ENCODE results near the gene NKIRAS2.
"Not testable (repeated sequence)": the region's sequence is repeated elsewhere in the genome, so short reads cannot be mapped to it uniquely, and the experiment has no call there.

Gene NKIRAS2

GRCh38 chr17:41998497-41998896, 21.4 kb upstream of the NKIRAS2 start:
- DNase-seq (ENCODE audit: low spot score), result no peak

GRCh38 chr17:42000413-42001133, 19.3 kb upstream of the NKIRAS2 start:
- FAIRE-seq, result no peak

More at GRCh38 chr17:41998497-41998896, 21.4 kb upstream of the NKIRAS2 start:
- FAIRE-seq, result no peak

GRCh38 chr17:42001729-42002128, 18.2 kb upstream of the NKIRAS2 start:
- DNase-seq (ENCODE audit: low spot score) (no peak), FAIRE-seq (no peak)

More at GRCh38 chr17:42000413-42001133, 19.3 kb upstream of the NKIRAS2 start:
- no peak for DNase-seq (ENCODE audit: low spot score)

- FAIRE-seq (no peak), DNase-seq (ENCODE audit: low spot score) (no peak)
These were observed 17.6 kb upstream of the NKIRAS2 start for GRCh38 chr17:42002175-42002791.

- FAIRE-seq (no peak), DNase-seq (ENCODE audit: low spot score) (peak; percentile 24)
These were observed 17.0 kb upstream of the NKIRAS2 start for GRCh38 chr17:42002792-42003301.

- no peak for FAIRE-seq
- DNase-seq (ENCODE audit: low spot score), result no peak
These were observed 14.7 kb upstream of the NKIRAS2 start for GRCh38 chr17:42005166-42005565.

- DNase-seq (ENCODE audit: low spot score) (no peak), FAIRE-seq (no peak)
These were observed 10.7 kb upstream of the NKIRAS2 start for GRCh38 chr17:42009170-42009569.

GRCh38 chr17:42010266-42010680, 9.6 kb upstream of the NKIRAS2 start:
- not testable (repeated sequence) for DNase-seq (ENCODE audit: low spot score); FAIRE-seq

GRCh38 chr17:42010898-42011516, 8.9 kb upstream of the NKIRAS2 start:
- no peak for FAIRE-seq
- no peak for DNase-seq (ENCODE audit: low spot score)

- FAIRE-seq; DNase-seq (ENCODE audit: low spot score): not testable (repeated sequence)
These were observed 7.5 kb upstream of the NKIRAS2 start for GRCh38 chr17:42012363-42012762.

GRCh38 chr17:42013740-42014139, 6.2 kb upstream of the NKIRAS2 start:
- FAIRE-seq; DNase-seq (ENCODE audit: low spot score): not testable (repeated sequence)

GRCh38 chr17:42016411-42016831, 3.5 kb upstream of the NKIRAS2 start:
- DNase-seq (ENCODE audit: low spot score) (no peak), FAIRE-seq (no peak)

GRCh38 chr17:42016941-42017865, 2.7 kb upstream of the NKIRAS2 start, which contains the start of gene DNAJC7:
Gene DNAJC7 (minus strand): TSS chr17:42017439. CDS start chr17:42017416, 23 bp downstream.
- no peak for FAIRE-seq
- peak; percentile 77 for DNase-seq (ENCODE audit: low spot score)

- DNase-seq (ENCODE audit: low spot score) (no peak), FAIRE-seq (no peak)
These were observed 2.1 kb upstream of the NKIRAS2 start for GRCh38 chr17:42017866-42018200.

- no peak for FAIRE-seq
- no peak for DNase-seq (ENCODE audit: low spot score)
These were observed 1.6 kb upstream of the NKIRAS2 start for GRCh38 chr17:42018339-42018738.

GRCh38 chr17:42018988-42019387, 902 bp upstream of the NKIRAS2 start:
- DNase-seq (ENCODE audit: low spot score), result no peak
- no peak for FAIRE-seq

- not testable (repeated sequence) for DNase-seq (ENCODE audit: low spot score); FAIRE-seq
These were observed 955 bp downstream of the NKIRAS2 start for GRCh38 chr17:42020845-42021244.

- FAIRE-seq (no peak), DNase-seq (ENCODE audit: low spot score) (no peak)
These were observed 3.8 kb downstream of the NKIRAS2 start for GRCh38 chr17:42023524-42024349.

GRCh38 chr17:42025191-42025579, 5.3 kb downstream of the NKIRAS2 start:
- DNase-seq (ENCODE audit: low spot score) (no peak), FAIRE-seq (no peak)

GRCh38 chr17:42025936-42026335, 6.0 kb downstream of the NKIRAS2 start:
- DNase-seq (ENCODE audit: low spot score) (no peak), FAIRE-seq (no peak)

Data from RCC 7860 (cell line).